Measurements from ENCODE around the gene KCNQ1. TPM values are rescaled to one million over a fixed set of nuclear protein-coding genes. Genes with fewer than 3 reads are reported as not detected.

Gene KCNQ1
- total and polyA plus RNA-seq, 2 experiments from 2014 or later, result 0.45 to 0.87 TPM

- H3K9me2 ChIP-seq (ENCODE audit: insufficient read depth), result no peaks in the 10 kb centered on the region
- H3F3A ChIP-seq (replicated peaks; ENCODE audit: low read depth), result peaks cover 29% of the 10 kb centered on the region; the same call in 1 of the 2 replicates
- no peak for DNase-seq (ENCODE audit: low spot score)
- peaks cover 30% of the 10 kb centered on the region for H3K27me3 ChIP-seq (ENCODE audit: insufficient read depth)
- H3K36me3 ChIP-seq (ENCODE audit: insufficient read depth), result no peaks in the 10 kb centered on the region
- no peak for ATAC-seq
- no peak overlapping the region for H3K4me3 ChIP-seq
- no peaks in the 10 kb centered on the region for H4K20me1 ChIP-seq (replicated peaks; ENCODE audit: insufficient read depth)
- H3K4me2 ChIP-seq, result no peak overlapping the region
- TF ChIP-seq JUNB (IDR thresholded peaks at IDR 0.05; ENCODE audit: unreplicated experiment), result no peak
- no peak for TF ChIP-seq ZNF114 (CRISPR knock-in tag; IDR thresholded peaks at IDR 0.05)
- no peak for TF ChIP-seq ZNF462 (CRISPR knock-in tag; IDR thresholded peaks at IDR 0.05)
- no peak for TF ChIP-seq ZNF331 (CRISPR knock-in tag; IDR thresholded peaks at IDR 0.05; ENCODE audit: low read depth)
- TF ChIP-seq EZH2 (IDR thresholded peaks at IDR 0.05; ENCODE audit: low read depth, unreplicated experiment), result no peak
- TF ChIP-seq STAT1 (IDR thresholded peaks at IDR 0.05; ENCODE audit: unreplicated experiment), result no peak
- TF ChIP-seq ETS1 (IDR thresholded peaks at IDR 0.05), result no peak
- TF ChIP-seq EZH2phosphoT487 (IDR thresholded peaks at IDR 0.05; ENCODE audit: unreplicated experiment), result no peak
- no peak for TF ChIP-seq CREB1 (CRISPR knock-in tag; IDR thresholded peaks at IDR 0.05; ENCODE audit: low read depth)
- TF ChIP-seq POLR2AphosphoS5 (IDR thresholded peaks at IDR 0.05; ENCODE audit: low read depth), result no peak
- no peak for TF ChIP-seq CTCF (conservative IDR thresholded peaks at IDR 0.05; ENCODE audit: low read depth in 2 of 2)
- peaks cover 14% of the 10 kb centered on the region for H3K4me1 Mint-ChIP-seq
- H3K27ac Mint-ChIP-seq, result no peak overlapping the region
- peaks cover 48% of the 10 kb centered on the region for H3K27me3 Mint-ChIP-seq (ENCODE audit: insufficient read depth, low read depth, poor library complexity)
- no peak overlapping the region for H3K4me3 Mint-ChIP-seq
- H3K9me3 Mint-ChIP-seq, result peaks cover 19% of the 10 kb centered on the region
- peaks cover under 1% of the 10 kb centered on the region; the same call in 2 of the 3 replicates for H3K36me3 Mint-ChIP-seq (ENCODE audit: low read depth)
- H2AFZ ChIP-seq, result no peak overlapping the region
- H3K27ac ChIP-seq (ENCODE audit: low read depth), result no peak overlapping the region
- H3K4me1 ChIP-seq (ENCODE audit: insufficient read depth), result peaks cover 25% of the 10 kb centered on the region
- no peaks in the 10 kb centered on the region for H3K79me2 ChIP-seq (replicated peaks; ENCODE audit: insufficient read depth)
These were observed 444.8 kb downstream of the KCNQ1 start for GRCh38 chr11:2889362-2890273.

Measured in GM23338 (cell line).